H1 (cell line): ENCODE results near the gene MBD3L2B. TPM values are rescaled to one million over a fixed set of nuclear protein-coding genes. Genes with fewer than 3 reads are reported as not detected.

Source experiments
- CREB1 ChIP-seq: IDR thresholded peaks from 2 replicates; pipeline ENCODE4 v1.6.1; 2012; ENCODE audit warnings: inconsistent platforms
- EP300 ChIP-seq, 2 experiments: IDR thresholded peaks; 1 replicate in 1 of 2; 2 replicates in 1 of 2; pipeline ENCODE4 v1.6.1; 2011 to 2012; ENCODE audit warnings: low read depth in 2 of 2, low read length in 2 of 2, mild to moderate bottlenecking in 2 of 2, borderline replicate concordance in 1 of 2, inconsistent platforms in 1 of 2, moderate library complexity in 1 of 2
- KDM4A ChIP-seq: IDR thresholded peaks from one replicate; pipeline ENCODE4 v1.7.1; 2012; ENCODE audit warnings: low read depth, mild to moderate bottlenecking, moderate library complexity, low read length, inconsistent platforms; ENCODE audit not compliant: severe bottlenecking
- KDM5A ChIP-seq: fragments of 200-600 bp; IDR thresholded peaks from 2 replicates; pipeline ENCODE4 v1.7.1; 2012; ENCODE audit warnings: mild to moderate bottlenecking, low read length, inconsistent platforms, mixed read lengths
- TBP ChIP-seq: IDR thresholded peaks from 2 replicates; pipeline ENCODE4 v1.6.1; 2011; ENCODE audit warnings: low read depth, low read length, improper control_type of control experiment
- TCF12 ChIP-seq: IDR thresholded peaks from 2 replicates; pipeline ENCODE4 v1.6.1; 2011; ENCODE audit warnings: low read depth, mild to moderate bottlenecking, low read length
- TEAD4 ChIP-seq: IDR thresholded peaks from 2 replicates; pipeline ENCODE4 v1.6.1; 2012; ENCODE audit warnings: low read depth, low read length, inconsistent platforms, mixed read lengths
- ZNF274 ChIP-seq: IDR thresholded peaks from 2 replicates; pipeline ENCODE4 v1.7.0; 2012; ENCODE audit warnings: low read length, borderline replicate concordance; ENCODE audit errors: extremely low read depth
- polyA plus RNA-seq, 7 experiments: library from polyadenylated mRNA; depleted of rRNA in 3 of 7; stranded (reverse) in 5 of 7; unstranded in 2 of 7; fragments of >200 nt in 5 of 7; fragments of 200-250 nt in 2 of 7; gene quantifications; 1 replicate in 5 of 7; 2 replicates in 1 of 7; 4 replicates in 1 of 7; pipeline versions ENCODE4 v1.2.1 to v1.2.3, GENCODE V29; 2011 to 2013; ENCODE audit warnings: missing spikeins in 2 of 7, mixed read lengths in 2 of 7
- total RNA-seq: library from RNA; stranded (reverse); fragmentation: NEBNext Ultra II Directional; extraction: Animal tissue kit (Norgen Biotek cat#: 25700); gene quantifications from 2 replicates; pipeline ENCODE4 v1.2.1, GENCODE V29; 2021
- TF ChIP-seq, protein P1 (sequence below): IDR thresholded peaks from 2 replicates; pipeline ENCODE4 v1.6.1; 2011; ENCODE audit warnings: low read length, improper control_type of control experiment

MBD3L2B gene
- total and polyA plus RNA-seq, 2 of the 8 experiments (the other 6 are each of a cell fraction or from before 2014, with no cell fraction given) = not detected

DNA sequence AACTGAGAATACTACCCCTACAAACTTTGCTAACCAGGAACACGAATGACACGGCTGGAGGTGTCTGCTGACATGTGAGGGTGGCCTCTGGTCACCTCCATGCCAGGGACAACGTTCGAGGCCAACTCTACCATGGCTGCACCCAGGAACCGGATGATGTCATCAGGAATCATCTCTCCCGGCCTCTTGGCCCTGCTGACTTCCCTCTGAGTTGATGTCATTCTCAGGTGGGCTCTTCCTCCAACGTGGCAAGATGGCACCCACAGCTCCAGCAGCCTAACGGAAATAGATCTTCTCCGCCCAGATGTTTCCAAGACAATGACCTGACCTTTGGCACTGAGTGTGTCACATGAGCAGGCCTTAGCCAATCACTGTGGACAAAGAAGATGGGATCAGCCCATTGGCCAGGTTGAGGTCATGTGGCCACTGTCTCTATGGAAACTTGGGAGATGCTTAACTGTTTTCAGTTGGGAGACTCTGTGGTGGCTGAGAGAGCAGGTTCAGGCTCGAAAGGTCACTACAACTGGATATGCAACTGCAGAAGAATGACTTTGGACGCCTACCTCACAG lies 15.0 kb downstream of the MBD3L2B start (continued):
- no peak for TF ChIP-seq TBP
- TF ChIP-seq, protein P1, sequence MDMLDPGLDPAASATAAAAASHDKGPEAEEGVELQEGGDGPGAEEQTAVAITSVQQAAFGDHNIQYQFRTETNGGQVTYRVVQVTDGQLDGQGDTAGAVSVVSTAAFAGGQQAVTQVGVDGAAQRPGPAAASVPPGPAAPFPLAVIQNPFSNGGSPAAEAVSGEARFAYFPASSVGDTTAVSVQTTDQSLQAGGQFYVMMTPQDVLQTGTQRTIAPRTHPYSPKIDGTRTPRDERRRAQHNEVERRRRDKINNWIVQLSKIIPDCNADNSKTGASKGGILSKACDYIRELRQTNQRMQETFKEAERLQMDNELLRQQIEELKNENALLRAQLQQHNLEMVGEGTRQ = no peak
- TF ChIP-seq ZNF274 = no peak
- TF ChIP-seq TEAD4 = no peak
- TF ChIP-seq KDM4A = no peak
- TF ChIP-seq KDM5A = no peak
- TF ChIP-seq EP300 (IDR thresholded peaks at IDR 0.05; ENCODE audit: borderline replicate concordance in 1 of 2, low read depth in 2 of 2, low read length in 2 of 2) = no peak
- TF ChIP-seq TCF12 = no peak
- no peak for TF ChIP-seq CREB1
